H1 (cell line): ENCODE results near the gene ADRM1. TPM values are rescaled to one million over a fixed set of nuclear protein-coding genes. Genes with fewer than 3 reads are reported as not detected.

ENCODE experiments used
- CTCF ChIA-PET: fragments of 300-600 bp; sonication (Branson Sonifier 250); formaldehyde crosslinking; loops from one replicate; lab custom pipeline; 2021; ENCODE audit not compliant: partially characterized antibody; lab: Charles Lee
- POLR2A ChIA-PET: fragments of 300-600 bp; sonication (Branson Sonifier 250); formaldehyde crosslinking; loops from one replicate; lab custom pipeline; 2021; ENCODE audit warnings: inconsistent platforms; ENCODE audit not compliant: partially characterized antibody; lab: Charles Lee
- DNase-seq, 2 experiments: peaks; one replicate each; pipeline versions ENCODE4 v3.0.0 to v3.0.0-alpha.2; 2010 to 2022; ENCODE audit warnings: low spot score in 2 of 2, low read depth in 1 of 2, mixed read lengths in 1 of 2
- FAIRE-seq: peaks from 2 replicates; lab custom pipeline; 2011; peaks lifted over from hg19 to GRCh38; lab: Jason Lieb, UNC
- H2AFZ ChIP-seq: 2 replicates; pipeline ENCODE4 v1.8.1; 2012; ENCODE audit warnings: low read length, inconsistent platforms
- H2AK5ac ChIP-seq: 2 replicates; pipeline ENCODE4 v1.6.1; 2013; ENCODE audit warnings: low read depth, low read length
- H2BK120ac ChIP-seq: replicated peaks from 2 replicates; pipeline ENCODE3; 2013; ENCODE audit warnings: low read depth, low read length, inconsistent platforms
- H2BK12ac ChIP-seq: 2 replicates; pipeline ENCODE4 v1.6.1; 2013; ENCODE audit warnings: low read depth, low read length
- H2BK15ac ChIP-seq: 2 replicates; pipeline ENCODE4 v1.6.1; 2013; ENCODE audit warnings: low read length
- H2BK20ac ChIP-seq: 2 replicates; pipeline ENCODE4 v1.6.1; 2013; ENCODE audit warnings: low read length
- H2BK5ac ChIP-seq: 2 replicates; pipeline ENCODE4 v1.6.1; 2013; ENCODE audit warnings: low read depth, low read length
- H3K14ac ChIP-seq: 2 replicates; pipeline ENCODE4 v1.6.1; 2013; ENCODE audit warnings: inconsistent platforms; ENCODE audit not compliant: insufficient read length
- H3K18ac ChIP-seq: 2 replicates; pipeline ENCODE4 v1.6.1; 2013; ENCODE audit warnings: low read length; ENCODE audit errors: extremely low read depth
- H3K23ac ChIP-seq: 2 replicates; pipeline ENCODE4 v1.6.1; 2013; ENCODE audit warnings: inconsistent platforms; ENCODE audit not compliant: insufficient read length
- H3K23me2 ChIP-seq: 2 replicates; pipeline ENCODE4 v1.6.1; 2013; ENCODE audit warnings: low read depth, low read length
- H3K27ac ChIP-seq: 2 replicates; pipeline ENCODE4 v1.6.1; 2011; ENCODE audit warnings: low read depth, low read length, inconsistent platforms
- H3K27me3 ChIP-seq, 4 experiments: replicated peaks in 1 of 4; 1 replicate in 1 of 4; 2 replicates in 3 of 4; pipeline versions ENCODE4 v1.6.1 to v1.8.1; 2011 to 2013; ENCODE audit warnings: low read length in 3 of 4, mild to moderate bottlenecking in 3 of 4, inconsistent platforms in 2 of 4, mixed read lengths in 2 of 4, moderate library complexity in 1 of 4; ENCODE audit not compliant: control insufficient read depth in 3 of 4, insufficient read depth in 3 of 4; ENCODE audit errors: extremely low read depth in 1 of 4
- H3K36me3 ChIP-seq, 4 experiments: 2 replicates each; pipeline versions ENCODE4 v1.6.1 to v1.8.1; 2011 to 2013; ENCODE audit warnings: mild to moderate bottlenecking in 4 of 4, low read length in 3 of 4, moderate library complexity in 2 of 4, control low read depth in 1 of 4, inconsistent platforms in 1 of 4; ENCODE audit not compliant: insufficient read depth in 4 of 4, control insufficient read depth in 2 of 4
- H3K4ac ChIP-seq: replicated peaks from 2 replicates; pipeline ENCODE3; 2013; ENCODE audit warnings: low read length, low read depth, mixed read lengths, inconsistent platforms; ENCODE audit not compliant: insufficient read length
- H3K4me1 ChIP-seq, 4 experiments: replicated peaks in 1 of 4; 1 replicate in 1 of 4; 2 replicates in 3 of 4; pipeline versions ENCODE4 v1.6.1 to v1.8.1; 2011 to 2013; ENCODE audit warnings: low read length in 3 of 4, inconsistent platforms in 2 of 4, mixed read lengths in 1 of 4; ENCODE audit not compliant: insufficient read depth in 4 of 4, control insufficient read depth in 3 of 4
- H3K4me2 ChIP-seq, 2 experiments: 2 replicates each; pipeline versions ENCODE4 v1.6.1 to v1.8.1; 2011 to 2013; ENCODE audit warnings: low read depth in 2 of 2, low read length in 2 of 2, control low read depth in 1 of 2, inconsistent platforms in 1 of 2, mild to moderate bottlenecking in 1 of 2; ENCODE audit not compliant: insufficient read depth in 1 of 2
- H3K4me3 ChIP-seq, 4 experiments: fragments of 200-600, 300-600 bp in 1 of 4; sonication (generic), shearing (Covaris generic), sonication (Bioruptor Twin) in 1 of 4; 2 replicates each; pipeline versions ENCODE4 v1.5.1 to v1.8.1; 2011 to 2016; ENCODE audit warnings: low read length in 4 of 4, low read depth in 3 of 4, control low read depth in 2 of 4, inconsistent platforms in 2 of 4, mild to moderate bottlenecking in 2 of 4, mixed read lengths in 1 of 4, moderate library complexity in 1 of 4; ENCODE audit not compliant: insufficient read depth in 2 of 4; ENCODE audit errors: extremely low read depth in 1 of 4
- H3K56ac ChIP-seq: replicated peaks from 2 replicates; pipeline ENCODE3; 2013; ENCODE audit warnings: low read depth, mild to moderate bottlenecking, mixed read lengths, low read length, inconsistent platforms; ENCODE audit not compliant: insufficient read length
- H3K79me1 ChIP-seq: 2 replicates; pipeline ENCODE4 v1.6.1; 2013; ENCODE audit warnings: low read depth, low read length, control low read depth
- H3K79me2 ChIP-seq, 2 experiments: 2 replicates each; pipeline versions ENCODE4 v1.6.1 to v1.8.1; 2012 to 2013; ENCODE audit warnings: low read length in 2 of 2, mild to moderate bottlenecking in 2 of 2, inconsistent platforms in 1 of 2; ENCODE audit not compliant: insufficient read depth in 2 of 2, control insufficient read depth in 1 of 2
- H3K9ac ChIP-seq, 4 experiments: replicated peaks in 1 of 4; 1 replicate in 1 of 4; 2 replicates in 3 of 4; pipeline versions ENCODE4 v1.6.1 to v1.8.1; 2011 to 2013; ENCODE audit warnings: low read depth in 3 of 4, low read length in 3 of 4, control low read depth in 2 of 4, mild to moderate bottlenecking in 2 of 4, moderate library complexity in 2 of 4, inconsistent platforms in 1 of 4; ENCODE audit errors: extremely low read depth in 1 of 4
- H3K9me3 ChIP-seq, 2 experiments: 2 replicates each; pipeline versions ENCODE4 v1.6.1 to v1.8.1; 2012 to 2013; ENCODE audit warnings: mild to moderate bottlenecking in 2 of 2, moderate library complexity in 2 of 2, control low read depth in 1 of 2, inconsistent platforms in 1 of 2, low read depth in 1 of 2, low read length in 1 of 2, mixed read lengths in 1 of 2; ENCODE audit not compliant: insufficient read depth in 2 of 2
- H4K20me1 ChIP-seq, 2 experiments: replicated peaks in 1 of 2; 2 replicates each; pipeline versions ENCODE3 to v1.8.1; 2011 to 2013; ENCODE audit warnings: inconsistent platforms in 2 of 2, low read length in 2 of 2, mild to moderate bottlenecking in 1 of 2; ENCODE audit not compliant: insufficient read depth in 2 of 2, control insufficient read depth in 1 of 2
- H4K5ac ChIP-seq: 2 replicates; pipeline ENCODE4 v1.6.1; 2013; ENCODE audit warnings: low read length, low read depth, mixed read lengths, inconsistent platforms; ENCODE audit not compliant: insufficient read length
- H4K8ac ChIP-seq: 2 replicates; pipeline ENCODE4 v1.8.0; 2013; ENCODE audit warnings: mild to moderate bottlenecking, moderate library complexity, low read length, inconsistent platforms; ENCODE audit not compliant: insufficient read depth; ENCODE audit errors: extremely low read depth
- H4K91ac ChIP-seq: replicated peaks from 2 replicates; pipeline ENCODE3; 2013; ENCODE audit warnings: low read length, mixed read lengths, inconsistent platforms; ENCODE audit not compliant: insufficient read length
- CHD2 ChIP-seq: IDR thresholded peaks from 2 replicates; pipeline ENCODE4 v1.6.1; 2012; ENCODE audit warnings: low read length, improper control_type of control experiment
- EGR1 ChIP-seq: IDR thresholded peaks from 2 replicates; pipeline ENCODE4 v1.6.1; 2011; ENCODE audit warnings: low read depth, low read length, borderline replicate concordance
- KDM1A ChIP-seq: fragments of 200-600, 300-600 bp; sonication (generic); IDR thresholded peaks from 2 replicates; pipeline ENCODE4 v1.7.1; 2016; ENCODE audit warnings: mild to moderate bottlenecking, low read length, borderline replicate concordance
- POLR2AphosphoS5 ChIP-seq: IDR thresholded peaks from 2 replicates; pipeline ENCODE4 v1.6.1; 2011; ENCODE audit warnings: low read depth, low read length
- RBBP5 ChIP-seq: IDR thresholded peaks from 2 replicates; pipeline ENCODE4 v1.7.1; 2012; ENCODE audit warnings: low read depth, mild to moderate bottlenecking, inconsistent platforms, low read length, moderate library complexity, borderline replicate concordance
- SIX5 ChIP-seq: IDR thresholded peaks from 2 replicates; pipeline ENCODE4 v1.6.1; 2011; ENCODE audit warnings: mild to moderate bottlenecking, low read depth, low read length
- TEAD4 ChIP-seq: IDR thresholded peaks from 2 replicates; pipeline ENCODE4 v1.6.1; 2012; ENCODE audit warnings: low read depth, low read length, inconsistent platforms, mixed read lengths
- WGBS, 2 experiments: shearing (Covaris generic) in 1 of 2; methylation state at CpG; one replicate each; pipeline versions ENCODE4 v1.1.6 to v1.1.7; 2013 to 2015; ENCODE audit warnings: low lambda C conversion rate in 2 of 2, mixed read lengths in 2 of 2, inconsistent platforms in 1 of 2, low coverage in 1 of 2, missing lambda C conversion rate in 1 of 2; ENCODE audit not compliant: insufficient replicate concordance in 2 of 2, insufficient coverage in 1 of 2, insufficient read length in 1 of 2; ENCODE audit errors: extremely low coverage in 1 of 2, missing lambda C conversion rate in 1 of 2; 5-methylcytosine and 5-hydroxymethylcytosine counted together
- polyA plus RNA-seq, 7 experiments: library from polyadenylated mRNA; depleted of rRNA in 3 of 7; stranded (reverse) in 5 of 7; unstranded in 2 of 7; fragments of >200 nt in 5 of 7; fragments of 200-250 nt in 2 of 7; gene quantifications; 1 replicate in 5 of 7; 2 replicates in 1 of 7; 4 replicates in 1 of 7; pipeline versions ENCODE4 v1.2.1 to v1.2.3, GENCODE V29; 2011 to 2013; ENCODE audit warnings: missing spikeins in 2 of 7, mixed read lengths in 2 of 7
- total RNA-seq: library from RNA; stranded (reverse); fragmentation: NEBNext Ultra II Directional; extraction: Animal tissue kit (Norgen Biotek cat#: 25700); gene quantifications from 2 replicates; pipeline ENCODE4 v1.2.1, GENCODE V29; 2021
- TF ChIP-seq, protein P1 (sequence below), 3 experiments: IDR thresholded peaks; 1 replicate in 2 of 3; 2 replicates in 1 of 3; pipeline versions ENCODE4 v1.5.1 to v1.6.1; 2011; ENCODE audit warnings: low read length in 3 of 3, mild to moderate bottlenecking in 3 of 3, inconsistent platforms in 2 of 3, low read depth in 1 of 3, moderate library complexity in 1 of 3; ENCODE audit not compliant: insufficient read depth in 1 of 3; ENCODE audit errors: control extremely low read depth in 1 of 3

ADRM1 gene
- total and polyA plus RNA-seq, 2 of the 8 experiments (the other 6 are each of a cell fraction or from before 2014, with no cell fraction given): 126 to 214 TPM

DNA sequence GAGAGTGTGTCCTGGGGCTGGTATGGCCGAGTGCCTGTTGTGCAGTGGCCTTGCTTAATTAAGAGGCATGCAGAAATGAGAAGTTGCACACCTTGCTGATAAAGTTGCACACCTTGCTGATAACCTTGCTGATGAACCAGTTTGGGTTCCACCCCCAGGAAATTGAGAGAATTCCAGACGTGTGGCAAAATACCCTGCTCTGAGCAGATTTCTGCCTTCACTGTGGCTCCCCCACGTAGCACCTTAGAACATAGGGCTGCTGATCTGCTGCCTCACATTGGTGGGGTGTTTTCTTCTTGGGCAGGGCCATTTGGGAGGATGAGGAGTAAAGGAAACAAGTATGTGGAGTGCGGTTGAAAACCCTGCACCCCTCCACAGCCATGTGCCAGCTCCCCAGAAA is 22.5 kb upstream of the ADRM1 start:
- CTCF ChIA-PET: interaction anchor here (1.7 kb wide), 1 partner anchor 20 kb away, joined by 5 read pairs; no protein-coding TSS in a partner anchor
- TF ChIP-seq POLR2AphosphoS5 (no peak), EGR1 (no peak), CHD2 (no peak), TEAD4 (no peak), RBBP5 (no peak), KDM1A (no peak), SIX5 (no peak)
- TF ChIP-seq, protein P1, sequence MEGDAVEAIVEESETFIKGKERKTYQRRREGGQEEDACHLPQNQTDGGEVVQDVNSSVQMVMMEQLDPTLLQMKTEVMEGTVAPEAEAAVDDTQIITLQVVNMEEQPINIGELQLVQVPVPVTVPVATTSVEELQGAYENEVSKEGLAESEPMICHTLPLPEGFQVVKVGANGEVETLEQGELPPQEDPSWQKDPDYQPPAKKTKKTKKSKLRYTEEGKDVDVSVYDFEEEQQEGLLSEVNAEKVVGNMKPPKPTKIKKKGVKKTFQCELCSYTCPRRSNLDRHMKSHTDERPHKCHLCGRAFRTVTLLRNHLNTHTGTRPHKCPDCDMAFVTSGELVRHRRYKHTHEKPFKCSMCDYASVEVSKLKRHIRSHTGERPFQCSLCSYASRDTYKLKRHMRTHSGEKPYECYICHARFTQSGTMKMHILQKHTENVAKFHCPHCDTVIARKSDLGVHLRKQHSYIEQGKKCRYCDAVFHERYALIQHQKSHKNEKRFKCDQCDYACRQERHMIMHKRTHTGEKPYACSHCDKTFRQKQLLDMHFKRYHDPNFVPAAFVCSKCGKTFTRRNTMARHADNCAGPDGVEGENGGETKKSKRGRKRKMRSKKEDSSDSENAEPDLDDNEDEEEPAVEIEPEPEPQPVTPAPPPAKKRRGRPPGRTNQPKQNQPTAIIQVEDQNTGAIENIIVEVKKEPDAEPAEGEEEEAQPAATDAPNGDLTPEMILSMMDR (IDR thresholded peaks at IDR 0.05; ENCODE audit: control extremely low read depth in 1 of 3, insufficient read depth in 1 of 3, low read depth in 1 of 3, low read length in 3 of 3): no peak
- TF ChIP-seq, all 59 proteins: peak for 0

More for the DNA sequence above, 22.5 kb upstream of the ADRM1 start:
- Histone ChIP-seq H2BK15ac (no peak overlapping the region), H2BK12ac (no peak overlapping the region), H3K79me2 (no peaks in the 10 kb centered on the region), H2AK5ac (no peak overlapping the region), H3K4me3 (no peak overlapping the region), H3K23me2 (peaks cover 3% of the 10 kb centered on the region; the same call in 1 of the 2 replicates), H3K27me3 (no peaks in the 10 kb centered on the region), H3K4me1 (no peaks in the 10 kb centered on the region), H3K4ac (no peak overlapping the region), H3K9ac (no peak overlapping the region), H2BK5ac (no peak overlapping the region), H3K18ac (no peak overlapping the region), H4K20me1 (peaks cover 0 to 3% of the 10 kb centered on the region in 2 experiments), H2AFZ (no peak overlapping the region), H4K5ac (no peak overlapping the region), H3K79me1 (no peaks in the 10 kb centered on the region), H3K23ac (no peak overlapping the region), H3K9me3 (no peaks in the 10 kb centered on the region), H4K91ac (no peak overlapping the region), H3K27ac (no peak overlapping the region), H3K14ac (no peak overlapping the region), H3K36me3 (peaks cover 4 to 40% (median 24%) of the 10 kb centered on the region in 4 experiments; a peak in 7 of 8 replicates), H2BK120ac (no peak overlapping the region), H2BK20ac (no peak overlapping the region), H3K56ac (no peak overlapping the region), H3K4me2 (no peak overlapping the region), H4K8ac (no peak overlapping the region)
- FAIRE-seq: no peak
- WGBS, 2 experiments: 90% methylated on average over 4 of the region's 4 CpGs; no CpG with 5 or more reads in 1 of the 2 experiments
- POLR2A ChIA-PET: no interaction called here
- no peak for DNase-seq
